GM20431 (cell line): ENCODE results near the gene SPTBN5.

Source experiments
- in situ Hi-C: fragments of 300-500 bp; cut with MseI, MboI; formaldehyde crosslinking; loops from one replicate; pipeline ENCODE4 v1.15.0; 2020; ENCODE audit warnings: low sequenced_read_pairs; ENCODE audit not compliant: unreplicated experiment

The SPTBN5 gene

DNA sequence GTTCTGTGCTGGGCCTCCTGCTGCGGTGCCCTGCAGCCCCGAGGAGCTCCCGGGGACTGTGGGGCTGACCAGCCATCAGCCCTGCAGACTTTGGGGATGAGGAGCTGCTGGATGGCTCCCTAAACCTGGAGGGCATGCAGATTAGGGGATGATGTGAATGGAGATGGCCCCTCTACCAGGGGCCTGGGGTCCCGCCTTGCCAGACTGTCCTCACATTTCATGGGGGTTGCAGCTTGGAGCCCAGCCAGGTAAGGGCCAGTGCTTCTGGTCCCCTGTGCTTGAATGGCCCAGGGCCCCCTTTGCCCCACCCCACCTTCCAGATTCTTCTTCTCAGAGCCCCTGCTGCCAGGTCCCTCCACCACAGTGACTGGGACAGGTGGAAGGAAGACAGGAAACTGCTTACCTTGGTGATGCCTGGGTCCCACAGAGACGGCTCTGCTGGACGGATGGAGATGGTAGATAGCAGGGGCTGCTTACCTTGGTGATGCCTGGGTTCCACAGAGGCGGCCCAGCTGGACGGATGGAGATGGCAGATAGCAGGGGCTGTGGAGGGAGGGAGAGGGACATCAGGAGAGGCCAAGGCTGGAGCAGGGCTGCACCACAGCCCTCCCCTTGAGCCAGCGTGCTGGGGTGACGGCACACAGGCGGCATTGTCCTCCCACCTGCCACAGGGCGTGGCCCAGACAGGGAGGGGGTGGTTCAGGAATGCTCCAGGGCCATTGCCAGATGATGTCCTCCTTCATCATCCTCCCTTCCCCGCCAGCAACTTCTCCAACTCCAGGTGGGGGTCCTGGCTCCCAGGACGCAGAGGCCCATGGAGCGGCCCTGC is at the start of gene SPTBN5:
SPTBN5 (minus strand) TSS at position 632 of the 829 bp plus-strand sequence; CDS start at position 76, 556 bp downstream.
- in situ Hi-C loops, result no loop called here

GRCh38 chr15:41942886-41943285 is 49.0 kb upstream of the SPTBN5 start:
- in situ Hi-C loops, result no loop called here

- in situ Hi-C loops, result no loop called here
Observed at GRCh38 chr15:41941644-41942415, 48.0 kb upstream of the SPTBN5 start.

GRCh38 chr15:41940441-41940857 is 46.6 kb upstream of the SPTBN5 start:
- in situ Hi-C loops, result no loop called here

GRCh38 chr15:41939986-41940385 is 46.1 kb upstream of the SPTBN5 start:
- in situ Hi-C loops, result no loop called here

DNA sequence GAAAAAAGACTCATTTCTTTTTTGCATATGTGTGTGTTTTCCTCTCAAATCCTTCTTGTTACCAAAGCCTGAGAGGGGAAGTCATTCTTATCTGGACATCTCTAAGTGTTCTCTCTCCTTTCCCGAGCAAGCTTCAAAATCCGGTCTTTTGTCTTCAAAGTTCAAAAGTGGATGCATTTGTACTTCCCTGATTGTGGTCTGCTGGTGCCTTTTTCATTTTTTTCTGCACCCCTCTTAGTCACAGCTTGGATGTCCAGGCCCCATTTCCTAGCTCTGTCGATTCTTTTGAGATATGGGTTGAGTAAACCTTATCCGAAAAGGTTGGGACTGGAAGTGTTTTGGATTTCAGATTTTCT is 43.7 kb upstream of the SPTBN5 start:
- in situ Hi-C loops, result no loop called here

DNA sequence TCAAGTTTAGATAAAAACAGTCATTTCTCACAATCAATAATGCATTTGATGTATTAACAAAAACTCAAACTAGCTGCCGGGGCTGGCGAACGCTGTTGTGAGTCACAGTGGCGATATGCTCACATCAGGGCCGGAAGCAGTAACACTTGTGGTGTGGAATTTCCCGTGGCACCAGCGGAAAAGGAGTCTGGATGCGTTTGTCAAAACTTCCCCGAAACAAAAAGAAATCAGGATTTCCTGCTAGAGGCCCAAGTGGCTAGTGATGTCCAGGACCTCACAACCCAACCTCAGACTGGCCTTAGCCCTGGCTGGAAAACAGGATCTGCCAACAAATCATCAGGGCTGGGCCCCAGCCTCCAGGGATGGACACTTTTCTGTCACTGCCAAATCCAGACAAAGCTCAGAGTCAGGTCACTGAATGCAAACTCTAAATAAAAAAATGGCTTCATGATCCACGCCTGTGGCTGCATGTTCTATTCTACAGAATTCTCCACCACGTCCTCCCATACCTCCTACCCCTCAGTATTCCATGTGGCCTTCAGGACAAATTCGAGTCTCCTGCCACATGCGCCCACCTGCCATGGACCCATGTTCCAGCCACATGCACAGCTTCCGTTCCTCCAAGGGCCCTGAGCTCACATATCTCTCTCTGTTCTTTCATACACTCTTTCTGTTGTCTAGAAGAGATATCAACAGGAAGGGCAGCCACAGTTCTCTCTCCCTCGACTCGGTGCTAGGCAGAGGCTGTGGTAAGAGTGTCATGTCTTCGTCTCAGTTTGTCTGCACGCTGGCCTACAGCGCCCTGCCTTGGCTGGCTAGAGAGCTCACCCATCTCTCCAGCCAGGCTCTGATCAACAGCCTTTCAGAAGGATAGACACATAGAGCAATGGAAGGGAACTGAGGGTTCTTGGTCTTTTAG is 43.1 kb upstream of the SPTBN5 start:
- in situ Hi-C loops, result no loop called here

DNA sequence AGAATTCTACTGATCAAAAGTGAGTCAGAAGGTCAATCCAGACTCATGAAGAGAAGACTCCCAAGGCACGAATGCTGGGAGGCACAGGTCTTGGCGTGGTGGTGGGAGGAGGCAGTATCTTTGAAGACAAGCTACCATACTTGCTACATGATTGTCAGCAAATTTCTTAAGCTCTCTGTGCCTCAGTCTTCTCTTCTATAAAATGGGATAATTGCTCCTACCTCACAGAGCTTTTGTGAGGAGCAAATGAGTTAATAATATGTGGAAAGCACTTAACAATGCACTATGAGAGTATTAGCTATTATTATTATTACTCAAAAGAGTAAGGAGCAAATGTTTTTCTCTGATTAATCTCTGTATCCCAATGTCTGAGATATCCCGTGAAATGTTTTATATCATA is 42.3 kb upstream of the SPTBN5 start:
- in situ Hi-C loops, result no loop called here

DNA sequence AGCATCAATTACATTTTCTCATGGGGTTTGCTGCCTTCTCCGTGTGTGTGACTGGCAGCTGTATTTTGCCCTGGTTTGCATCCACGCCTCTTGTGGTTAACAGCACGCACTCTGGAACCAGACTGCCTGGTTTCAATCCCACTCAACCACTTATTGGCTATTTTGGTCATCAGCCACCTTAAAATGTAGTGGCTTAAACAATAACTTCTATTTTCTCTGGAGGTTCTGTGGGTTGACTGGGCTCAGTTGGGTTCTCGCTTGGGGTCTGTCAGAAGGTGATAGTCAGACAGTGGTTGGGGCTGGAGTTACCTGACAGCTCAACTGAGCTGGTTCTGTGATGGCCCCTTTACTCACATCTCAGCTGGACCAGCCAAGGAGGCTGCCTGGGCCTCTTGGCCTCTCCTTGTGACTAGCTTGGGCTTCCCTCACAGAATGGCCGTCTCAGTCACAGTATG is 41.7 kb upstream of the SPTBN5 start:
- in situ Hi-C loops, result no loop called here

DNA sequence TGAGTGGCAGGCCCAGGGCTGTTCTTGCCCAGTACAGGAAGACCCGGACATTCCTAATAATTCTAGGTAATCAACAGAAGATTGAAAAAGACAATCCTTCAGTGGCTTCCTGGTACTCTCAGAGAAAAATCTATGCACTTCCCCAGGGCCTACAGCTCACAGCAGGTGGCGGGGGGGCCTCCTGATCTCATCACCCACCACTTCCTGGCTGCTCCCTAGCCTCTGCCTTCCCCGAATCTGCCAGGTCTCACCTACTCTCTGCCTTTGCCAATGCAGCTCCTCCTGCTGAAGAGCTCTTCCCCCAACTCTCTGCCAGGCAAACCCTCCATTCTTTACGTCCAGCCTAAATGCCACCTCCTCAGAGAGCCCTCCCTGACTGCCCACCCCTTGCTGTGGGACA is 41.0 kb upstream of the SPTBN5 start:
- in situ Hi-C loops, result no loop called here

DNA sequence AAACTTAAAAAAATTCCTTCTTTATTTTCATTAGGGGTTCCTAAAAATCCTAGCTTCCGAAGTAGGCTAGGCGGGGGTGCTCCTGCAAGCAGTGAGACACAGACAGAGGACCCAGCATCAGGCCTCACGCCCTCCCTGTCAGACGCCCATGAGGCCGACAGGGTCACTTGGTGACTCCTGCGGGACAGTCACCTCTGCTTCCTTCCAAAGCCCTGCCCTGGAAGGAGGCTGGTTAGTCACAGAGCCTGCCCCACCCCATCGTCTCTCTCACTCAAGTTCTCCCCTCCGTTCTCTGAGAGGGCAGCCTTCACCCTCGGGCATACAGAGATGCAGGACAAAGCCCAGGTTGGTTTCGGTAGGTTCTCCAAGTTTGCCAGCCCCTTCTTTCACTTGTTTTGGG is 39.9 kb upstream of the SPTBN5 start:
- in situ Hi-C loops, result no loop called here

GRCh38 chr15:41933326-41933725 is 39.5 kb upstream of the SPTBN5 start:
- in situ Hi-C loops, result no loop called here

DNA sequence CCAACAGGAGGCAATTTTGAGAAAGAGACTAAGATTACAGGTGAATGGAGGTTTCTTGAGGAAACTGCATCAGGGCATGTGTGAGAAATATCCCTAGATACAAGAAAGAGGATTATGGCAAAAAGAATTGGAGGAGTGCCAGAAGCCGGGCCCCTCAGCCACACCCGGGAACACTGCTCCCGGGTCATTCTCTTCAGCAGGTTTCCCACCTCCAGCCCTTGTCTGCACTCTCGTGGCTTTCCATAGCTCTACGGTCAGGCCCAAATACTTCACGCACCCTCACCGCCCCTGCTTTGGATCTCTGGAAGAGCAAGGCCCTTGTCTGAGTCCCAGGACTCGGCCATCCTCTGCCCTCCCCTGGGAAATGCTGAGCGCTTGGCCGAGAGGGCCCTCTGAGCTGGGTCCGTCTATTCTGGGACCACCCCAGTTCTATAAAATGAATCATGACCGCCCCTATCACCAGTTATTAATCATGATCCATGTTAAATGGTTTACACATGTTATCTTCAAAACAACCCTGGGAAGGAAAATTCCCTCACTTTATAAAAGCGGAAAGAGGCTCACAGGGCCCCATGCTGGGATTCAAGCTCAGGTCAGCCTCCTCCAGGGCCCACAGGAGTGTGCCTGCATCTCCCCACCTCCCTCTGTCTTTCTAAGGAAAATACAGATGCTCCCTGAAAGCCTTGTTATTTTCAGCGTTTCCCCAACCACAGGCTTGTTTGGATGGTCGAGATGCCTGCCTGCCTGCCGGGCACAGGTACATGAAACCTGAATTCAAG is 38.8 kb upstream of the SPTBN5 start:
- in situ Hi-C loops, result no loop called here

DNA sequence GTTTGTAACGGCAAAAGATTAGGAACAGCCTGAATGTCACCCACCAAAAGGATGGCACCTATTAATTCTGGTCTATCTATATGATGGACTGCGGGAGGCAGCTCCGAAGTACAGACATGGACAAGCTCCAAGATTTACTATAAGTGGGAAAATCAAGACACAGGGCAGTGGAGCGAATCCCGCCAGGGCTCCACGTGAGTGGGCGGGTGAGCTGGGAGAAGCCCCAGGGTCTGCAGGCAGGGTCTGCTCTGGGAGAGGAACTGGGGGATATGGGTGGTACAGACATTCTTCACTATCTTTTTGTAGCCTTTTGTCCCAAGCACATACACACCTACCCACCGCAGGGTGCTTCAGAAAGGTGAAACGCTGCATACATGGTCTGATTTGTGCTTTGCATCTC is 38.2 kb upstream of the SPTBN5 start:
- in situ Hi-C loops, result no loop called here

DNA sequence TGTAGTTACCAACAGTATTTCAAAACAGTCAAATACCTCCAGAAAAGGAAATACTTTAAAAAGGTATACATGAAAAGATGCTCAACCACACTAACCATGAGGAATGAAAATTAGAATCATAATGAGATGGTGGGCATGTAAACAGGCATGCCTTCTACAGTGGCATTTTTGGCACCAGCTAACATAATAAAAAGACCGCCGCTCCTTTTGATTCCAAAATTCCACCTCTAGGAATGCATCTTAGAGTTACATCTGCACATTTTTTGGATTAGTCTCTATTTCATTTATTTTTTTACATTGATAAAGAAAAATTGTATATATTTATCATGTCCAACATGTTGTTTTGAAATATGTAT is 37.0 kb upstream of the SPTBN5 start:
- in situ Hi-C loops, result no loop called here

- in situ Hi-C loops, result no loop called here
Observed at GRCh38 chr15:41930221-41930866, 36.5 kb upstream of the SPTBN5 start.

DNA sequence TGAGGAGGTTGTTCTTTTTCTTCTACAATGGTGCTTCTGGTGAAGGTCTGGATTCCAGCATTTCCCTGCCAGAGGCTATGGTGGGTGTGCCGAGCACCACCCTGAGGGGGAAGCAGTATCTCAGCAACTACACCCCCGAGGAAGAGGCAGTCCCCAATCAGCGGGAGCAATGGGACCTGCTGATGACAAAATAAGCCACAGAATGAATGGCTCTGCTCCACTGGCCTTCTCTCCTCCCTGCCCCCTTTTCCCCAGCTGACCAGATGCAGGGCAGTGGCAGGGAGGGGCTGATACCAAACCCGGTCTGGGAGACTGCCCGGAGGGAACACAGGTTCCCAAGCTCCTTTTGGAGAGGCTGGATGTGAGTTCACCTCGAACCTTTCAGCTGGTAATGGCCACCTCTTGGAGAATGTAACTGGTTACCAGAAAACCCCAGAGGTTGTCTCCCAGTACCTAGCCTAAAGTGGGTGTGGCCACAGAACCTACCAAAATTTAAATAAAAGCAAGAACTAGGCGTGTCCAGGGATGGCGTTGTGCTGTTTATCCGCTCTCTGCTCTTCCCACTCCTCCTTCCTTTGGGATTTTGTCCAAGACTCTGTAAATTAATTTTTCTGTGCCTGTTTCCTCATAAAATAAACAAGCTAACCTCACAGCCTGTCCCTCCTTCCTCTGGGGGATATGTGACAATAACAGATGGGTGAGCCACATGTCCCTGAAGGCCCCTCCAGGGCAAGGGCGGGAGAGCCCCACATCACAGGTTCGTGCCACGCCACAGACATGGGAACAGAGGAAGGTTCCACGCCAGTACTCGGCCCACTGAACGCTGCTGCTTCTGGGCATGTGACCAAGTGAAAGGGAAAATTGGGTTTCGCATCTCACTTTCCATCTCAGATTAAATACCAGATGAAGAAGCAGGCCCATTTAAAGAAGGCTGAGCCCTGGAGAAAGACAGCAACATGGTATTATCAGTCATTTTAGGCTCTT is 35.1 kb upstream of the SPTBN5 start:
- in situ Hi-C loops, result no loop called here

DNA sequence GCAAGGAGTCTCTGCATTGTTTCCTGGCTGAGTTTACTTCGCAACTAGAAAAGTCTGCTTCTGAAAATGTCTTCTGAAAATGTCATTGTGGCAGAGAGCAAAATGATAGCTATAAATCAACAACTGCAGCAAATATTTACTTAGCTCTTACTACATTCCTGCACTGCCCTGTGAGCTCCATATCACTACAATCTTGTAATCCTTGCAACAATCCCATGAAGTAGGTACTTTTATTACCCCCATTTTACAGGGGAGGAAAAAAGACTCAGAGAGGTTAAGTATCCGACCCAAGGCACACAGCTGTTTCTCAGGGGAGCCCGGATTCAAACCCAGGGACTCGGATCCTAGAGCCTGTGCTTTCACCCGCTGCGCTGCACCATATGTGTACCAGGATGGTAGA is 34.2 kb upstream of the SPTBN5 start:
- in situ Hi-C loops, result no loop called here
